Measurements from ENCODE around the gene CCDC30. TPM values are rescaled to one million over a fixed set of nuclear protein-coding genes. Genes with fewer than 3 reads are reported as not detected.
A peak's percentile ranks its signal among the peaks of the same experiment; 100 is the strongest.

CCDC30 gene
- total and polyA plus RNA-seq, 9 of the 15 experiments (the other 6 are each of a cell fraction or from before 2014, with no cell fraction given): 0.05 to 0.91 (median 0.24) TPM

DNA sequence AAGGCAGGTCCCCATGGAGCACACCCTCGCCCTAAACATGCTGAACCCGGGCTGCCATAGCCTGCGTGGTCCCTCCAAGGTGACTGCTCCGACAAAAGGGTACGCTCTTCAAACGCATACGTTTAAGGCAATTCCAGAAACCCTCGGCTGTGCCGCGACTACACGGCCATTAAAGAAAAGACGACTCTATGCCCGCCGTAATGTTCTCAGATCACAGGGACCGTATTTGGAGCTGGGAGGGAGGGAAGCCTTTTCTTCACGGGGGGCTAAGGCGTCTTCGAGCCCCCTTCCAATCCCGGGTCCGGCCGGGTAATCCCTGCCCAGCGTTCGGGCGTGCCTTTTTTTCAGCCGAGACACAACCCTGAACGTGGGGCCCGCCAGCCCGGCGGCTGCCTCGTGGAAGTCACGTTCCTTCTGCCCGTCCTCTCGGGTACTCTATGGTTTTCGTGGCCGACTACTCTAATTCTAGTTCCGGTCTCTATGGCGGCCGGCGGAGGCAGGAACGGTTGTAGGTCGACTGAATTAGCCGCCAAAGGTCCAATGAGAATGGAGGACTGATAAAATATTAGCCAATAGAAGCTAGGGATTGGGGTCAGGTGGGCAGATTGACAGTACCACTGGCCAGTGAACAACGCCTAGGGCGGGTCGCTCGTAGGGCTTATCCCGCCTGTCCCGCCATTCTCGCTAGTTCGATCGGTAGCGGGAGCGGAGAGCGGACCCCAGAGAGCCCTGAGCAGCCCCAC lies 218.8 kb downstream of the CCDC30 start, which contains the start of gene YBX1 (continued):
- TF ChIP-seq, protein P1, sequence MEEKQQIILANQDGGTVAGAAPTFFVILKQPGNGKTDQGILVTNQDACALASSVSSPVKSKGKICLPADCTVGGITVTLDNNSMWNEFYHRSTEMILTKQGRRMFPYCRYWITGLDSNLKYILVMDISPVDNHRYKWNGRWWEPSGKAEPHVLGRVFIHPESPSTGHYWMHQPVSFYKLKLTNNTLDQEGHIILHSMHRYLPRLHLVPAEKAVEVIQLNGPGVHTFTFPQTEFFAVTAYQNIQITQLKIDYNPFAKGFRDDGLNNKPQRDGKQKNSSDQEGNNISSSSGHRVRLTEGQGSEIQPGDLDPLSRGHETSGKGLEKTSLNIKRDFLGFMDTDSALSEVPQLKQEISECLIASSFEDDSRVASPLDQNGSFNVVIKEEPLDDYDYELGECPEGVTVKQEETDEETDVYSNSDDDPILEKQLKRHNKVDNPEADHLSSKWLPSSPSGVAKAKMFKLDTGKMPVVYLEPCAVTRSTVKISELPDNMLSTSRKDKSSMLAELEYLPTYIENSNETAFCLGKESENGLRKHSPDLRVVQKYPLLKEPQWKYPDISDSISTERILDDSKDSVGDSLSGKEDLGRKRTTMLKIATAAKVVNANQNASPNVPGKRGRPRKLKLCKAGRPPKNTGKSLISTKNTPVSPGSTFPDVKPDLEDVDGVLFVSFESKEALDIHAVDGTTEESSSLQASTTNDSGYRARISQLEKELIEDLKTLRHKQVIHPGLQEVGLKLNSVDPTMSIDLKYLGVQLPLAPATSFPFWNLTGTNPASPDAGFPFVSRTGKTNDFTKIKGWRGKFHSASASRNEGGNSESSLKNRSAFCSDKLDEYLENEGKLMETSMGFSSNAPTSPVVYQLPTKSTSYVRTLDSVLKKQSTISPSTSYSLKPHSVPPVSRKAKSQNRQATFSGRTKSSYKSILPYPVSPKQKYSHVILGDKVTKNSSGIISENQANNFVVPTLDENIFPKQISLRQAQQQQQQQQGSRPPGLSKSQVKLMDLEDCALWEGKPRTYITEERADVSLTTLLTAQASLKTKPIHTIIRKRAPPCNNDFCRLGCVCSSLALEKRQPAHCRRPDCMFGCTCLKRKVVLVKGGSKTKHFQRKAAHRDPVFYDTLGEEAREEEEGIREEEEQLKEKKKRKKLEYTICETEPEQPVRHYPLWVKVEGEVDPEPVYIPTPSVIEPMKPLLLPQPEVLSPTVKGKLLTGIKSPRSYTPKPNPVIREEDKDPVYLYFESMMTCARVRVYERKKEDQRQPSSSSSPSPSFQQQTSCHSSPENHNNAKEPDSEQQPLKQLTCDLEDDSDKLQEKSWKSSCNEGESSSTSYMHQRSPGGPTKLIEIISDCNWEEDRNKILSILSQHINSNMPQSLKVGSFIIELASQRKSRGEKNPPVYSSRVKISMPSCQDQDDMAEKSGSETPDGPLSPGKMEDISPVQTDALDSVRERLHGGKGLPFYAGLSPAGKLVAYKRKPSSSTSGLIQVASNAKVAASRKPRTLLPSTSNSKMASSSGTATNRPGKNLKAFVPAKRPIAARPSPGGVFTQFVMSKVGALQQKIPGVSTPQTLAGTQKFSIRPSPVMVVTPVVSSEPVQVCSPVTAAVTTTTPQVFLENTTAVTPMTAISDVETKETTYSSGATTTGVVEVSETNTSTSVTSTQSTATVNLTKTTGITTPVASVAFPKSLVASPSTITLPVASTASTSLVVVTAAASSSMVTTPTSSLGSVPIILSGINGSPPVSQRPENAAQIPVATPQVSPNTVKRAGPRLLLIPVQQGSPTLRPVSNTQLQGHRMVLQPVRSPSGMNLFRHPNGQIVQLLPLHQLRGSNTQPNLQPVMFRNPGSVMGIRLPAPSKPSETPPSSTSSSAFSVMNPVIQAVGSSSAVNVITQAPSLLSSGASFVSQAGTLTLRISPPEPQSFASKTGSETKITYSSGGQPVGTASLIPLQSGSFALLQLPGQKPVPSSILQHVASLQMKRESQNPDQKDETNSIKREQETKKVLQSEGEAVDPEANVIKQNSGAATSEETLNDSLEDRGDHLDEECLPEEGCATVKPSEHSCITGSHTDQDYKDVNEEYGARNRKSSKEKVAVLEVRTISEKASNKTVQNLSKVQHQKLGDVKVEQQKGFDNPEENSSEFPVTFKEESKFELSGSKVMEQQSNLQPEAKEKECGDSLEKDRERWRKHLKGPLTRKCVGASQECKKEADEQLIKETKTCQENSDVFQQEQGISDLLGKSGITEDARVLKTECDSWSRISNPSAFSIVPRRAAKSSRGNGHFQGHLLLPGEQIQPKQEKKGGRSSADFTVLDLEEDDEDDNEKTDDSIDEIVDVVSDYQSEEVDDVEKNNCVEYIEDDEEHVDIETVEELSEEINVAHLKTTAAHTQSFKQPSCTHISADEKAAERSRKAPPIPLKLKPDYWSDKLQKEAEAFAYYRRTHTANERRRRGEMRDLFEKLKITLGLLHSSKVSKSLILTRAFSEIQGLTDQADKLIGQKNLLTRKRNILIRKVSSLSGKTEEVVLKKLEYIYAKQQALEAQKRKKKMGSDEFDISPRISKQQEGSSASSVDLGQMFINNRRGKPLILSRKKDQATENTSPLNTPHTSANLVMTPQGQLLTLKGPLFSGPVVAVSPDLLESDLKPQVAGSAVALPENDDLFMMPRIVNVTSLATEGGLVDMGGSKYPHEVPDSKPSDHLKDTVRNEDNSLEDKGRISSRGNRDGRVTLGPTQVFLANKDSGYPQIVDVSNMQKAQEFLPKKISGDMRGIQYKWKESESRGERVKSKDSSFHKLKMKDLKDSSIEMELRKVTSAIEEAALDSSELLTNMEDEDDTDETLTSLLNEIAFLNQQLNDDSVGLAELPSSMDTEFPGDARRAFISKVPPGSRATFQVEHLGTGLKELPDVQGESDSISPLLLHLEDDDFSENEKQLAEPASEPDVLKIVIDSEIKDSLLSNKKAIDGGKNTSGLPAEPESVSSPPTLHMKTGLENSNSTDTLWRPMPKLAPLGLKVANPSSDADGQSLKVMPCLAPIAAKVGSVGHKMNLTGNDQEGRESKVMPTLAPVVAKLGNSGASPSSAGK (IDR thresholded peaks at IDR 0.05): peak; percentile 87
- TF ChIP-seq GTF2E2 (tag; IDR thresholded peaks at IDR 0.05) (peak; percentile 70; the same call in 1 of the 2 replicates), BRF1 (IDR thresholded peaks at IDR 0.05; ENCODE audit: borderline replicate concordance, extremely low read depth, insufficient read length) (no peak), RAD51 (IDR thresholded peaks at IDR 0.05; ENCODE audit: borderline replicate concordance, low read depth) (peak; percentile 95), MYC (IDR thresholded peaks at IDR 0.05; ENCODE audit: low read depth, low read length) (peak; percentile 99), MYC (CRISPR knock-in tag; IDR thresholded peaks at IDR 0.05; ENCODE audit: borderline replicate concordance, low read depth) (peak; percentile 99), BRCA1 (IDR thresholded peaks at IDR 0.05) (no peak), BRCA1 (CRISPR knock-in tag; IDR thresholded peaks at IDR 0.05) (no peak), LEF1 (IDR thresholded peaks at IDR 0.05) (peak; percentile 57; the same call in 1 of the 2 replicates), PML (IDR thresholded peaks at IDR 0.05; ENCODE audit: low read length) (peak; percentile 85), ZNF274 (IDR thresholded peaks at IDR 0.05; ENCODE audit: borderline replicate concordance, low read depth, low read length) (no peak), KDM1A (IDR thresholded peaks at IDR 0.05) (no peak)
- TF ChIP-seq, protein P2, sequence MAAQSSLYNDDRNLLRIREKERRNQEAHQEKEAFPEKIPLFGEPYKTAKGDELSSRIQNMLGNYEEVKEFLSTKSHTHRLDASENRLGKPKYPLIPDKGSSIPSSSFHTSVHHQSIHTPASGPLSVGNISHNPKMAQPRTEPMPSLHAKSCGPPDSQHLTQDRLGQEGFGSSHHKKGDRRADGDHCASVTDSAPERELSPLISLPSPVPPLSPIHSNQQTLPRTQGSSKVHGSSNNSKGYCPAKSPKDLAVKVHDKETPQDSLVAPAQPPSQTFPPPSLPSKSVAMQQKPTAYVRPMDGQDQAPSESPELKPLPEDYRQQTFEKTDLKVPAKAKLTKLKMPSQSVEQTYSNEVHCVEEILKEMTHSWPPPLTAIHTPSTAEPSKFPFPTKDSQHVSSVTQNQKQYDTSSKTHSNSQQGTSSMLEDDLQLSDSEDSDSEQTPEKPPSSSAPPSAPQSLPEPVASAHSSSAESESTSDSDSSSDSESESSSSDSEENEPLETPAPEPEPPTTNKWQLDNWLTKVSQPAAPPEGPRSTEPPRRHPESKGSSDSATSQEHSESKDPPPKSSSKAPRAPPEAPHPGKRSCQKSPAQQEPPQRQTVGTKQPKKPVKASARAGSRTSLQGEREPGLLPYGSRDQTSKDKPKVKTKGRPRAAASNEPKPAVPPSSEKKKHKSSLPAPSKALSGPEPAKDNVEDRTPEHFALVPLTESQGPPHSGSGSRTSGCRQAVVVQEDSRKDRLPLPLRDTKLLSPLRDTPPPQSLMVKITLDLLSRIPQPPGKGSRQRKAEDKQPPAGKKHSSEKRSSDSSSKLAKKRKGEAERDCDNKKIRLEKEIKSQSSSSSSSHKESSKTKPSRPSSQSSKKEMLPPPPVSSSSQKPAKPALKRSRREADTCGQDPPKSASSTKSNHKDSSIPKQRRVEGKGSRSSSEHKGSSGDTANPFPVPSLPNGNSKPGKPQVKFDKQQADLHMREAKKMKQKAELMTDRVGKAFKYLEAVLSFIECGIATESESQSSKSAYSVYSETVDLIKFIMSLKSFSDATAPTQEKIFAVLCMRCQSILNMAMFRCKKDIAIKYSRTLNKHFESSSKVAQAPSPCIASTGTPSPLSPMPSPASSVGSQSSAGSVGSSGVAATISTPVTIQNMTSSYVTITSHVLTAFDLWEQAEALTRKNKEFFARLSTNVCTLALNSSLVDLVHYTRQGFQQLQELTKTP (IDR thresholded peaks at IDR 0.05; ENCODE audit: low read depth in 1 of 2, partially characterized antibody in 2 of 2): peak in 1 of 2 experiments; percentile 33
